Measurements from ENCODE around the gene HPN. TPM values are rescaled to one million over a fixed set of nuclear protein-coding genes. Genes with fewer than 3 reads are reported as not detected.

HPN gene
- total and polyA plus RNA-seq, 2 donors (not counting 3 experiments of a cell fraction or from before 2014, with no cell fraction given), result 0.10 TPM; not detected in 1

- CTCF ChIA-PET, result interaction anchor here (0.5 kb wide), 1 partner anchor 30 kb away, joined by 3 read pairs; no protein-coding TSS in a partner anchor
- dilution Hi-C loops (cut with MboI; ENCODE audit: extremely low pct_ligation_motif_present, low sequenced_read_pairs), result no loop called here
- TF ChIP-seq POLR2A (IDR thresholded peaks at IDR 0.05; ENCODE audit: low read depth, low read length) (no peak), POLR2AphosphoS5 (IDR thresholded peaks at IDR 0.05; ENCODE audit: insufficient read depth, low read depth, low read length) (no peak), GATA2 (IDR thresholded peaks at IDR 0.05; ENCODE audit: insufficient read depth, insufficient read length, low read depth, low read length) (no peak), MYC (IDR thresholded peaks at IDR 0.05; ENCODE audit: low read depth, low read length) (no peak), JUN (IDR thresholded peaks at IDR 0.05; ENCODE audit: borderline replicate concordance, insufficient read depth, insufficient read length, low read depth) (no peak), CTCF (IDR thresholded peaks at IDR 0.05; ENCODE audit: extremely low read depth in 1 of 2, insufficient read depth in 1 of 2, low read depth in 1 of 2, low read length in 2 of 2) (no peak), EZH2 (IDR thresholded peaks at IDR 0.05; ENCODE audit: borderline replicate concordance, low read depth, low read length, severe bottlenecking) (no peak), MAX (IDR thresholded peaks at IDR 0.05; ENCODE audit: insufficient read depth, insufficient read length) (no peak), FOS (IDR thresholded peaks at IDR 0.05; ENCODE audit: borderline replicate concordance, insufficient read depth, low read length) (no peak)
- FAIRE-seq (no peak), DNase-seq (ENCODE audit: low read depth, low spot score) (no peak)
- no peaks in the 10 kb centered on the region for H3K9me1 ChIP-seq (replicated peaks; ENCODE audit: control insufficient read depth, extremely low read depth, insufficient read depth, low read length)
- no peaks in the 10 kb centered on the region for H4K20me1 ChIP-seq (replicated peaks; ENCODE audit: control insufficient read depth, extremely low read depth, insufficient read depth, low read length)
- POLR2A ChIA-PET, result no interaction called here
- H2AFZ ChIP-seq (ENCODE audit: low read depth, low read length), result no peak overlapping the region
- intact Hi-C loops (cut with micrococcal nuclease), result no loop called here
- no peaks in the 10 kb centered on the region for H3K9me3 ChIP-seq (replicated peaks; ENCODE audit: control insufficient read depth, insufficient read depth, low read length)
- no peak overlapping the region for H3K9ac ChIP-seq (replicated peaks; ENCODE audit: extremely low read depth, insufficient read depth, low read length)
- no peak overlapping the region for H3K4me2 ChIP-seq (ENCODE audit: insufficient read depth, low read length)
- no peaks in the 10 kb centered on the region for H3K27me3 ChIP-seq (ENCODE audit: control insufficient read depth in 2 of 2, insufficient read depth in 2 of 2, low read length in 2 of 2)
- no peaks in the 10 kb centered on the region for H3K79me2 ChIP-seq (ENCODE audit: control insufficient read depth, insufficient read depth, low read length)
- H3K27ac ChIP-seq (ENCODE audit: insufficient read depth, low read depth, low read length), result no peak overlapping the region
- BruUV-seq (replicated peaks), result no TSS peak
- no peaks in the 10 kb centered on the region for H3K36me3 ChIP-seq (ENCODE audit: control insufficient read depth in 2 of 2, extremely low read depth in 1 of 2, insufficient read depth in 2 of 2, low read length in 2 of 2)
- H3K4me1 ChIP-seq (ENCODE audit: control insufficient read depth, extremely low read depth, insufficient read depth, low read length), result no peaks in the 10 kb centered on the region
- no peak overlapping the region for H3K4me3 ChIP-seq (replicated peaks in 1 of 3; ENCODE audit: insufficient read depth in 1 of 3, low read depth in 1 of 3, low read length in 3 of 3)
Measured at GRCh38 chr19:35074426-35075201, 33.1 kb downstream of the HPN start.
